ENCODE data around the gene ELFN1.

DNA sequence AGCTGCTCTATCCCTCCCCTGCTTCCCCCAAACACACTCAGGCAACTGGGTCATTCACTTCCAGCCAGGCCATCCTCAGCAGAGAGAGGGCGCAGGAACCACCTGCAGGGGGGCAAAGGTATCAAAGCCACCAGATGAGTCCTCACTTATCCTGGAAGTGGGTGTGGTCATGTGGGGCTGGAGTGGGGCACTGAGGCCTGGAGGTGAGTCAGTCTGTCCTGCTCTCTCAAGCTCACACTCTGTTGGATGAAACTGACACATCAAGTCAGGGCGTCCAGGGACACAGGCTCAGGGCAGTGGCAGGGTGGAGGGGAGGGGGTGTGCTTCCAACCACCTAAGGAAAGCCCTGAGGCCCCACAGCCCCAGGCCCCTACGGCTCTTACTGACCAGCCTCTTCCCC is 8.0 kb upstream of the ELFN1 start:
- TF ChIP-seq CTCF (IDR thresholded peaks at IDR 0.05; ENCODE audit: low read depth, low read length), result no peak
- no peak for TF ChIP-seq POLR2A (IDR thresholded peaks at IDR 0.05; ENCODE audit: extremely low read depth, insufficient read length)
- TF ChIP-seq MAX (IDR thresholded peaks at IDR 0.05; ENCODE audit: low read depth, low read length), result no peak
- no peak for TF ChIP-seq MYC (IDR thresholded peaks at IDR 0.05; ENCODE audit: low read depth, low read length)
